ENCODE data around the gene ZFP36.
A peak's percentile ranks its signal among the peaks of the same experiment; 100 is the strongest.

Gene ZFP36

GRCh38 chr19:39380521-39381502 is 25.8 kb upstream of the ZFP36 start:
- H3K4me3 ChIP-seq = no peak overlapping the region
- peaks cover 97 to 100% (median 99%) of the 10 kb centered on the region in 11 experiments for H3K36me3 ChIP-seq
- no peaks in the 10 kb centered on the region for H3K27me3 ChIP-seq
- H3K9me3 ChIP-seq (replicated peaks in 1 of 11) = no peaks in the 10 kb centered on the region
- peaks cover 0 to 68% (median 14%) of the 10 kb centered on the region in 11 experiments; a peak in 13 of 22 replicates for H4K20me1 ChIP-seq
- peaks cover 0 to 19% (median 5%) of the 10 kb centered on the region in 10 experiments; a peak in 8 of 20 replicates for H3K4me1 ChIP-seq
- H3K4me2 ChIP-seq = no peak overlapping the region
- no peak overlapping the region for H3K27ac ChIP-seq
- TF ChIP-seq Cebpa-rat (IDR thresholded peaks at IDR 0.05) = no peak
- no peak overlapping the region; a peak in 1 of 22 replicates for H3K9ac ChIP-seq

DNA sequence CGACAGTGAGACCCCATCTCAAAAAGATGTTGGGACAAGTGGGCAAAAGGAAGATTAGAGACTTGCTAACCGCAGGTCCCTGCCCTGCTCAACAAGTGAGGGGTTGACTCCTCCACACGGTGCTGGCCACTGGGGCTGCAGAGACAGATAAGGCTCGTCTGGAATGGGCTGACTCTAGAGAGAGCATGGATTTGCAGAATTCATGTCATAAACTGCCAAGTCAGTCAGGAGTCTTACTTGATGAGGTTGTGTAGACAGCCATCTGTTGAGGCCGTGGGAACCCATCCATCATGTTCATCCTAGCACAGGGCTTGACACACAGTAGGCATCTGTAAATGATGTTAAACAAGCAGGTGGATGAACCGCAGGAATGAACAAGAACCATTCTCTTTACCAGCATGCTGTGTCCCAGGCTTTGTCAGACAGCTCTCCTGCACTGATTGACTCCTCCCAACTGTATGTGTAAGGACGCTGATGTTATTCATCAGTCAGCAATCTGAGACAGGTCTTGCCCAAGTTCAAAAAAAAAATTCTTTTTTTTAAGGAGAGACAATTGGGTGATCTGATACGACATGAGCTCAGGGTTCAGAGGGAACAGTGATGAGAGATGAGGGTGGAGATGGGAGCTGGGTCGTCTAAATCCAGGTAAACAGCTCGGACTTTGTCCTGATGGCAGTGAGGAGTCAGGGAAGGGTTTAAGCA is 24.6 kb upstream of the ZFP36 start:
- no peak for TF ChIP-seq Cebpa-rat (IDR thresholded peaks at IDR 0.05)
- peak overlapping the region in 6 of 11 experiments; percentile 17 to 25 (median 18); a peak in 2 of 22 replicates for H3K9ac ChIP-seq

DNA sequence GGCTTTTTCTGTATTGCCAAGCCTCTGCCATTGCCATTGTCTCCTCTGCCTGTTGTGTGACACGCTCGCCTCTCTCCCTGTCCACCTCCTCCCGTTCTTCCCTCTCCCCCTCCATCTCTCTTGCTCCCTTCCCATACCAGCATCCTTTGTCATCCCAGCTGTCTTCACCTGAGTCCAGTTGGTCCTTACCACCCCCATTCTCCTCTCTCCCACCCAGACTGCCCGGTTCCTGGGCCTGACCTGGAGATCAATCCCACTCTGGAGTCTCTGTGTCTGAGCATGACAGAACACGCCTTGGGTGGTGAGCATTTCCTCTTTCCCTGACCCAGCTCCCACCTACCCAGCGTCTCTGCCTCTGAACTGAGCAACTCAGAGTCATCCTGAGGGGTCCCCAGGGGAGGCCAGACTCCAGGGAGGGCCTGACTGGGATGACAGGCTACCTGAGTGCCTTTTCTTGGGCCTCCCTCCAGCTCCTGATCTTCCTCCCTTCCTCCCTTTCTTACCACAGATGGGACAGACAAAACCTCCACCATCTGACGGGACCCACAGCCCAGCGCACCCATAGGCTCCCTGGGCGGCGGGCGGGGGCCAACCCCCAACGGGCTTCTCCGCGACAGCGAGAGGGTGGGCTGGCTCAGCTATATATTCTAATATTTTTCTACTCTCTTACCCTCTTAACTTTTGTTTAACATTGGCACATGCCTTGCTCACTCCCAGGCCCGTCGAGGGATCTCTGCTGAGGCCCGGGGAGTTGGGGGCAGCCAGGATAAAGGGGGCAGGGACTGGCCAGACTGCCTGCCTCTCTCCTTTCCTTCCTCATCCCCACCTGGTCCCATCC is 23.4 kb upstream of the ZFP36 start:
- H3K9ac ChIP-seq = peak overlapping the region in 5 of 11 experiments; percentile 17 to 25 (median 19); a peak in 7 of 22 replicates
- peak overlapping the region in 3 of 11 experiments; percentile 11 to 33 (median 15); a peak in 4 of 22 replicates for H3K27ac ChIP-seq
- no peak for TF ChIP-seq Cebpa-rat (IDR thresholded peaks at IDR 0.05)
- H3K9me3 ChIP-seq (replicated peaks in 1 of 11) = no peaks in the 10 kb centered on the region
- H3K4me1 ChIP-seq = peaks cover 0 to 30% (median 5%) of the 10 kb centered on the region in 10 experiments; a peak in 9 of 20 replicates
- peaks cover 0 to 57% (median 16%) of the 10 kb centered on the region in 11 experiments; a peak in 13 of 22 replicates for H4K20me1 ChIP-seq
- H3K27me3 ChIP-seq = no peaks in the 10 kb centered on the region
- peaks cover 97 to 100% (median 99%) of the 10 kb centered on the region in 11 experiments for H3K36me3 ChIP-seq
- H3K4me2 ChIP-seq = no peak overlapping the region
- H3K4me3 ChIP-seq = no peak overlapping the region

More for the DNA sequence above, 24.6 kb upstream of the ZFP36 start:
- Histone ChIP-seq H3K27me3 (no peaks in the 10 kb centered on the region), H4K20me1 (peaks cover 0 to 68% (median 18%) of the 10 kb centered on the region in 11 experiments; a peak in 15 of 22 replicates), H3K4me2 (no peak overlapping the region), H3K9me3 (replicated peaks in 1 of 11) (no peaks in the 10 kb centered on the region), H3K4me1 (peaks cover 0 to 30% (median 5%) of the 10 kb centered on the region in 10 experiments; a peak in 9 of 20 replicates), H3K27ac (no peak overlapping the region; a peak in 1 of 22 replicates), H3K4me3 (no peak overlapping the region), H3K36me3 (peaks cover 97 to 100% (median 99%) of the 10 kb centered on the region in 11 experiments)

GRCh38 chr19:39384839-39385568 is 21.6 kb upstream of the ZFP36 start:
- TF ChIP-seq Cebpa-rat (IDR thresholded peaks at IDR 0.05) = no peak
- peaks cover 95 to 99% (median 97%) of the 10 kb centered on the region in 11 experiments for H3K36me3 ChIP-seq
- peak overlapping the region in 3 of 11 experiments; percentile 9 to 47 (median 12); a peak in 4 of 22 replicates for H3K27ac ChIP-seq
- peaks cover 0 to 62% (median 16%) of the 10 kb centered on the region in 11 experiments; a peak in 14 of 22 replicates for H4K20me1 ChIP-seq
- H3K4me2 ChIP-seq = no peak overlapping the region; a peak in 2 of 22 replicates
- no peaks in the 10 kb centered on the region for H3K27me3 ChIP-seq
- H3K4me3 ChIP-seq = no peak overlapping the region
- no peaks in the 10 kb centered on the region for H3K9me3 ChIP-seq (replicated peaks in 1 of 11)
- peak overlapping the region in 6 of 11 experiments; percentile 11 to 49 (median 32); a peak in 6 of 22 replicates for H3K9ac ChIP-seq
- peaks cover 7 to 40% (median 15%) of the 10 kb centered on the region in 10 experiments for H3K4me1 ChIP-seq

DNA sequence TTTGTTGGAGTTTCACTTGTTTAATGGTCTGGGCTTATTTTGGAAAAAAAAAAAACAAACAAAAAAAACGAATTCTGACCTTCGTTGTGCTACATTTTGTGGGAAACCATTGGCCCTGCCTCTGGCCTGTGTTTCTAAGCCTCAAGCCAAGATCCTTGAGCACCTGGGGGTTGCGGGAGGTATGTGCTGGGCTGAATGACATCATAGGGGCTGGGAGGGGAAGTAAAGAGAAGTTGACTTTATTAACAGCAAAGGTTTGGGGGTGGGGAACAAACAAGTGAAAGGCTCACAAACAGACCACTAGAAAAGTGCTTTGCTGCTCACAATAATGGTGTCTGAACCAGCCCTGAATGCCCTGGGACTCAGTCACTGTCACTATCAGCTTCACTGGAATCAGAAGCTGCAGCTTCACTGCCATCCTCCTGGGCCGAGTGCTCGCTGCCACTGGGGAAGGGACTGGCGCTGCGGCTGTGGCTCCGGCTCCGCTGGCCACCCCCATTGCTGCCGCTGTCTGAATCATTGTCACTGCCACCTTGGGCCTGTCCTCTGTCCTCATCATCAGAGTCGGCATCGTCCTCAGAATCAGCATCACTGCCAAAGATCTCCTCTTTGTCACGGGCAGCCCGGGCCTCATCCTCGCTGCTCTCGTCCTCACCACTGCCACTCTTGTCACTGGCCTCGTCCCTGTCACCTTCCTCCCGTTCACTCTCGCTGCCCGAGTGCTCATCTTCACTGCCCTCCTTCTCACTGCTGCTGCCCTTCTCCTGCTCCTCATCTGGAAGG is 20.8 kb upstream of the ZFP36 start:
- H3K4me2 ChIP-seq = no peak overlapping the region; a peak in 1 of 22 replicates
- H3K27me3 ChIP-seq = no peaks in the 10 kb centered on the region
- no peaks in the 10 kb centered on the region for H3K9me3 ChIP-seq (replicated peaks in 1 of 11)
- peak overlapping the region in 7 of 11 experiments; percentile 5 to 57 (median 28); a peak in 3 of 22 replicates for H3K9ac ChIP-seq
- peaks cover 87 to 91% (median 89%) of the 10 kb centered on the region in 11 experiments for H3K36me3 ChIP-seq
- no peak overlapping the region for H3K4me3 ChIP-seq
- no peak for TF ChIP-seq Cebpa-rat (IDR thresholded peaks at IDR 0.05)
- H4K20me1 ChIP-seq = peaks cover 0 to 57% (median 16%) of the 10 kb centered on the region in 11 experiments; a peak in 14 of 22 replicates
- H3K4me1 ChIP-seq = peaks cover 12 to 45% (median 20%) of the 10 kb centered on the region in 10 experiments
- peak overlapping the region in 2 of 11 experiments; percentile 9 to 47; a peak in 3 of 22 replicates for H3K27ac ChIP-seq

- Histone ChIP-seq H3K4me2 (no peak overlapping the region; a peak in 1 of 22 replicates), H3K4me3 (no peak overlapping the region), H3K4me1 (peaks cover 12 to 45% (median 20%) of the 10 kb centered on the region in 10 experiments), H3K27ac (no peak overlapping the region), H3K36me3 (peaks cover 79 to 84% (median 82%) of the 10 kb centered on the region in 11 experiments), H3K9me3 (replicated peaks in 1 of 11) (no peaks in the 10 kb centered on the region), H4K20me1 (peaks cover 0 to 55% (median 16%) of the 10 kb centered on the region in 11 experiments; a peak in 14 of 22 replicates), H3K27me3 (no peaks in the 10 kb centered on the region), H3K9ac (peak overlapping the region in 7 of 11 experiments; percentile 5 to 57 (median 27); a peak in 3 of 22 replicates)
- TF ChIP-seq Cebpa-rat (IDR thresholded peaks at IDR 0.05) = no peak
These were observed 20.1 kb upstream of the ZFP36 start for GRCh38 chr19:39386557-39386956.

GRCh38 chr19:39388657-39389056 is 18.0 kb upstream of the ZFP36 start:
- no peak overlapping the region for H3K27ac ChIP-seq
- peaks cover 24 to 64% (median 33%) of the 10 kb centered on the region in 10 experiments for H3K4me1 ChIP-seq
- H3K9ac ChIP-seq = peak overlapping the region in 2 of 11 experiments; percentile 93 to 99; a peak in 2 of 22 replicates
- H3K4me2 ChIP-seq = no peak overlapping the region
- H4K20me1 ChIP-seq = peaks cover 0 to 34% (median 13%) of the 10 kb centered on the region in 11 experiments; a peak in 13 of 22 replicates
- TF ChIP-seq Cebpa-rat (IDR thresholded peaks at IDR 0.05) = no peak
- no peak overlapping the region for H3K4me3 ChIP-seq
- H3K27me3 ChIP-seq = no peaks in the 10 kb centered on the region
- peaks cover 63 to 75% (median 68%) of the 10 kb centered on the region in 11 experiments for H3K36me3 ChIP-seq
- no peaks in the 10 kb centered on the region for H3K9me3 ChIP-seq (replicated peaks in 1 of 11)

Measured in BLaER1 treated with 17β-estradiol and CSF1 and Interleukin-3, amounts not matched to agents 10 nM and 100 nM (cell line).